Umbilical cord (tissue), 2 donors: ENCODE results near the gene COL4A4. TPM values are rescaled to one million over a fixed set of nuclear protein-coding genes. Genes with fewer than 3 reads are reported as not detected.
"Not testable (repeated sequence)": the region's sequence is repeated elsewhere in the genome, so short reads cannot be mapped to it uniquely, and the experiment has no call there.

Experiments
- DNase-seq: peaks from one replicate; pipeline ENCODE4 v3.0.0-alpha.2; 2015; ENCODE audit warnings: low spot score
- total RNA-seq: library from RNA; depleted of rRNA; stranded (reverse); fragments of >200 nt; gene quantifications from one replicate; pipeline ENCODE4 v1.2.3, GENCODE V29; 2014; ENCODE audit warnings: low replicate concordance; ENCODE audit not compliant: insufficient read depth

The COL4A4 gene
- 0.72 TPM for total RNA-seq

DNA sequence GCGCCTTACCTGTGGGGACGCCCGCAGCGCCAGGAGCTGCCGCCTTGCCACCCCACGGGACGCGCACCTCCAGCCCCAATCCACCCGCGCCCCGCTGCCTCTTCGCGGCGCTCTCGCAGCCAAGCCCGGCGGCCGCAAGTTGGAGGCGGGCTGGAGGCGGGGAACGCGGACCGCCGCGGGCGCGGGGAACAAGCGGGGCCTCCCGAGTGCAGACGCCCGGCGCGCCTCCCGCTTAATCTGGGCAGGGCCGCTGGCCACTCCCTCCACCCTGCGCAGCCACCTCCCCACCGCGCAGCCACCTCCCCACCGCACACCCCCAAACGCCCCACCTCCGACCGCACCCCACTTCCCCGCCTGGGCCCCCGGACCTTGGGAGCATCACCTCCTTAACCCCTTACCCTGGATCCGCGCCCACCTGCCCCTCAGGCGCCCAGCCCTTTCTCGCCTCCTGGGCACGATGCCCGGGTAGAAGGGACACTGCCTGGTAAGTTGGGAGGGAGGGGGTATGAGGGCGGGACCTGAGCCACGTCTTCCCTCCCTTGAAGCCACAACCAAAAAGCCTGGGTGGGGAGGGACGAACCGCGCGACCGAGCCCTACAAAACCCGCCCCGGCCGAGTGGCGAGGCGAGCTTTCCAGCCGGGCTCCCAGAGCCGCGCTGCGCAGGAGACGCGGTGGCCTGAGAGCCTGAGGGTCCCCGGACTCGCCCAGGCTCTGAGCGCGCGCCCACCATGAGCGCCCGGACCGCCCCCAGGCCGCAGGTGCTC is at the start of gene COL4A4, which contains the start of gene COL4A3:
Gene COL4A4, minus strand, starts transcription at position 208 of the 765 bp plus-strand sequence. CDS start 16,722 bp downstream, outside the sequence.
Gene COL4A3, plus strand, starts transcription at position 627 of the 765 bp plus-strand sequence. Its CDS starts 103 bp downstream, at position 730.
- peak; percentile 13 for DNase-seq

DNA sequence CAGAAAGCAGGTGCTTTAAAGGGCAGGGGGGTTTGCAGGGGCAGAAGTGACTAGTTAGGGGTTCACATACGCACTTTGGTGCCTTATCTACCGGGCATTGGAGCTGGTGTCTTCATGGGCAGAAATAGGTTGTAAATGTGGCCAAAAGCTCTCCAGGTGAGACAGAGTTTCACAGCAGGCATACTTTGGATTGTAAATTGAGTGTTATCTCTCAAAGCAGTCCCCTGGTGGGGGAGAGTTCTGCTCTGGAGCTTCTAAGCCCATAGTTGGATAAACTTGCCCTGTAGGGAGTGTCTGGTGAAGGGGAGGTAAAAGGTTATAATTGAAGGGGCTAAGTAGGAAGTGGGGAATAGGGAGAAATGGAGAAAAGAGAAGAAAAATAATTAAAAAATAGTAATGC is 43.6 kb upstream of the COL4A4 start:
- DNase-seq, result no peak

DNA sequence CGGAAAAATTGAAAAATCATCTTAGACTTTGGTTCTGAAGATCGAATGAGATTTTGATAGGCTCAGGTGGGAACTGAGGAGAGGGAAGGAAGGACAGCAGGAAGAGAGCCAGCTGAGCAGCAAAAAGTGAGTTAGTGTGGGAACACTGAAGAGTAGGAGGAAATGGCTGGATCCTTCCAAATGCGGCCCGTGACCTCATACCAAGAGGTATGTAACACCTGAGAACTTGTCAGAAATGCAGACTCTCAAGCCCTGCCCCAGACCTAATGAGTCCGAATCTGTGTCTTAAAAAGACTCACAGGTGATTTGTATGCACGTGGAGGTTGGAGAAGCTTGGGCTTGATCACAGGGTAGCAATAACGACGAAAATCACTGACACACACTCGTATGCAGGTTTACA is 42.4 kb upstream of the COL4A4 start:
- DNase-seq, result no peak

DNA sequence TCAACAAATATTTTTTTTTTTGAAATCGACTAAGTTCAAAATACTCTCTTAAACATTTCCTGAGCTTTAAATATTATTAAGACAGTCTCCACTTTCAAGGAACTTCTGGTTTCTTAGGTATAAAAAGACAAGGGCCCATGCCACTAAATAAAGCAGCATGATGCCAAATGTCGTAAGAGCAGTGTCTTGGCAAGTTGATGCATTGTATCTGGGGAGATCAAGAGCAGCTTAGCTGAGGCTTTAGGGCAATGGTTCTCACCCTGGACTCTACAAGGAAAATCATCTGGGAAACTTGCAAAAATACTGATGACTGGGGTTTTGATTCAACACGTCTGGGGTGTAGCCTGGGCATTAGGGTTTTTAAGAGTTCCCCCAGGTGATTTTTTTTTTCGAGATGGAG is 41.7 kb upstream of the COL4A4 start:
- peak; percentile 28 for DNase-seq

DNA sequence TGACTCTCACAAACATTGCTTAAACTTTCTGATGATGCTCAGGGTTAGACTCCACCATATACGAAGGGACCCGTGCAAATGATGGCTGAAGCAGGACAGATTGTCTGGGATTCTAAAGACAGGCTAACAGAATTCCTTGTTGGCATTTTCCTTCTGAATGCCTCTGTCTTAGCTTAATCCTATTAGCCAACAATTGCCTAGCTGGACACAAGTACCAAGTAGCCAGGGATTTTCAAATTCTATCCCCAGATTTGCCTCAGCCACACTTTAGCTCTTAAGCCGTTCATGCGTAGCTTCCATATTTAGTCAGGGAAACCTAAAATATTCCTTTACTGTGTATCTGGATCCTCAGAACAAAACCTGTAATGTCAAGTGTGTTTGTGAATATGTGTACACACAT is 40.4 kb upstream of the COL4A4 start:
- no peak for DNase-seq

DNA sequence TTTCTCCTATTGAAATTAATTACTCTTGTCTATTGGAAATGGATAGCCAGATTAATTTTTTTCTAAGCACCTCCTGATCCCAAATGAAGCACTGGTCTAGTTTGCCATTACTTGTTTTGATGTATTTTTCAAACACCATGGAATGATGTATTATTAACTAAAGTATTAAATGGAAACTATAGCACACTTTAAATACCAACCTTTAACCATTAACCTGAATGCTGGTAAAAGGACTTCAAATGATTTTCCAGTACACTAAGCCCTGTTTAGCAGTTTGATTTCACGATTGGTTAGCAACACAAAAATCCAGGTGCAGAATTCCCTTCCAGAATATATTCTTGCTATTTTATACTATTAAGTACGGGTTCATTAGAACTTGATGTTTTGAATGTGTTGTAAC is 37.8 kb upstream of the COL4A4 start:
- DNase-seq, result no peak

DNA sequence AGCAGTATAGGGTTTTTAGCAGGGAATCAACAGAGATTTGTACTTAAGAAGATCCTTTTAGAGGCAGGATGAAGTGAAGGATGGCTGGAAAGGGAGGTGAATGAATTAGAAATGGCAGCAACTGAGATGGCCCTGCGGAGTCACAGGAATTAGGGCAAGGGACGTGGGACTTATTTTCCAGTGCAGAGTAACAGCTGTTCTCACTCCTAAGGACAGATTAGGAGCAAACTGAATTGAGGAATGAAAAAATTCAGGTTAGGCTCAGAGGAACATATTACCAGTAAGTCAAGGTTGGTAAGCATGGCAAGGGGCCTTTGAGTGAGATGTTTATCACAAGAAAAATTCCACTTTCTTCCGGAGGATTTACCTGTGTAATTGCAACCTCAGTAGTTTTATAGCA is 34.9 kb upstream of the COL4A4 start:
- no peak for DNase-seq

DNA sequence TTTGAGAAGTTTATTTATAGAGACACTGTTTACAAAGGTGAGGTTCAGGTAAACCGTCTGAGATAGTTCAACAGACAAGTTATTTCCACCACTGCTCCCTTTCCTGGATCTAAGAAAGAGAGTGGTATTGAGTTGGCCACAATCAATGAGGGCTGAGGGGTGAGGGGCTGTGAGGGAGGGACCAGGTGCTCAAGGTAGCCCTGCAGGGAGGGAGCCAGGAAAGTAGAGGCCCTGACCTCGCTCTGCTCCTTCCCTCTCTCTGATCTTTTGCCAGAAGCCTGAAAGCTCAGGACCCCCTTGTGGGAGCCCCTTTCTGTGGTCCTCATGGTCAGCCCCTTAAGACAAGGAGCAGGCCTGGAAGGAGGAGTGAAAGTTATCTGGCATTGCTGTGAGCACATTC is 30.2 kb upstream of the COL4A4 start:
- no peak for DNase-seq

DNA sequence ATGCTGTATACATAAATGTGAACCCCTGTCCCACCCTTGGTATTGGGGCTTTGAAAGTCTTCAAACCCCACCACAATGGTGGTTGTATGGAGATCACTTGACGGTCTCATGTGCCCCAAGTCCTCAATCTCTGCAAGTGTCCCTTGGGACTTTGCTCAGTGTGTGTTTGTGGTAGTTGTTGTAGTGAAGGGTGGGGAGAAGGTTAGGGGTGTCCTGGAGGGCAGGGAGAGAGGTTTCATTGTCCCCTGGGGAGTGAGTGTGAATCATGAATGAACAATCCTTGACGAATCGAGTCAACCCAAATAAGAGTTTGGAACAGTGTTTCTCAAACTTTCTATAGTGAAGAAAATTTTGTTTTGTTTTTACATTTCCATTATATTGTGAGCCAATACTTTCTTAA is 28.5 kb upstream of the COL4A4 start:
- no peak for DNase-seq

DNA sequence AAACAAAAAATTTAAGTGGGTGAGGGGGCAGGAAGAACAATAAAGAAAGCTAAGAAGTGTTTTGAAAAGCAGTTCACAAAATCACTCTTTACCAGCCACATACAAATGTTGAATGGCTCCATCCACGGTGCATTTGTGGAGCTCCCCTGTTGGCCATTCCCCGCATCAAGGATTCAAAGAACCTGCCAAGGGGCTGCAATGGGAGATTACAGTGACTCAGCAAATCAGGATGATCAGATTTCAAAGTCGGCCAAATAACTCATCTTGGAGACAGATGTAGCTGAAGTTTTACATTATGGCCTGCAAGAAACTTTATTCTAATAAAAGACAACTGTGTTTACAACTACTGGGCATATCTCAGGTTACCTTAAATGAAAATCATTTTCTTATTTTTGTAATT is 27.4 kb upstream of the COL4A4 start:
- no peak for DNase-seq

DNA sequence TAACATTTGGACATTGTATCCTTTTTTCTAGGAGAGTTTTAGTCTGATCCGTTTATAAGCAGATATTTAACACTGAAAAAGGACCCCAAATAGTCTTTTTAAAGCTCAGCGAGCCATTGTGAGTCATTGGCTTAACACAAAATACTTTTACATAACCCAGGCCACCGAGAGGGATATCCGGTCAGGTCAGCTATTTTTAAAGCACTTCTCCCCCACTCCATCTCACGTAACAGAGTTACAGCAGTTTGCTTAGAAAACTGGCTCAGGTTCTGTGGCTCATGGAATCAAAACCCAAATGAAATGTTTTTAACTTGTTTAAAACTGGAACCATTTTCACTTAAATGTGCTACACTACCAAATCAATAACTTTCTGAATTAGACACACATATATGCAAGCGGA is 24.3 kb upstream of the COL4A4 start:
- peak; percentile 80 for DNase-seq

DNA sequence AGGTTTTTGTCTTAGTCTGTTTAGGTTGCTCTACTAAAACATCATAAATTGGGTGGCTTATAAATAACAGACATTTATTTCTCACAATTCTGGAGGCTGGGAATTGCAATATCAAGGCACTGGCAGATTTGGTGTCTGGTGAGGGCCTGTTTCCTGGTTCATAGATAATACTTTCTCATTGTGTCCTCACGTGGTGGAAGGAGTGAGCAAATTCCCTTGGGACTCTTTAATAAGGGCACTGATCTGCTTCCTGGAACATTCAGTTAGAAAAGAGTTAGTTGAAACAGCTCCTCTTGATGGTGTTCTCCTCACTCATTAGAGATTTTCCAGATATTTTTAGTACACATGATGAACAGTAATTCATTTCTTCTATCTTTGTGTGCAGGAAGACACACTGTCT is 22.7 kb upstream of the COL4A4 start:
- no peak for DNase-seq

DNA sequence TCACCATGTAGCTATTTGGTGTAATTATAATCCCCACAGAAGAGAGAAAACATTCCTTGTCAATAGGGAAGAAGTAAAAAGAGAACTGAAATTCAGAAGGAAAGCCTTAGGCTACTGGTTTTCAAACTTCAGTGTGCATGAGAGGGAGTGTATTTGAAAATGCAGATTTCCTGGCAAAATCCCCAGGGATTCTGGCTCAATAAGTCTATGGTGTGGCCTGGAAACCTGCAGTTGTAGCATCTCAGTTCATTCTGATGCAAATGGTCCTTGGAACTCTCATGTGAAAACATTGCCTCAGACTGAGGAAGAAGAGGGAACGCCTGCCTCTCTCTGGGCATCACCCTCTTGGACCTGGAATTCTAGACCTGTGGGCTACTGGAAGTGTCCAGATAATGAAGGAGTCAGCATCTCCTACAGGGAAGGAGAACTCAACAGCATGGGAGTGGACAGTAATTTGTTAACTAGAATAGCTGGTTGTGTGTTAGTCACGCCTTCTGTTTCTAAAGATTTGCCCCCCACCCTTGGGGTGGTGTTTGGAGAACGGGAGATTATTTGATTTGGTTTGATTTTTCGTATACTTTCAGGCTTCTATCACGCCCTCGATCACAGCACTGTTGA is 21.7 kb upstream of the COL4A4 start:
- DNase-seq, result no peak

DNA sequence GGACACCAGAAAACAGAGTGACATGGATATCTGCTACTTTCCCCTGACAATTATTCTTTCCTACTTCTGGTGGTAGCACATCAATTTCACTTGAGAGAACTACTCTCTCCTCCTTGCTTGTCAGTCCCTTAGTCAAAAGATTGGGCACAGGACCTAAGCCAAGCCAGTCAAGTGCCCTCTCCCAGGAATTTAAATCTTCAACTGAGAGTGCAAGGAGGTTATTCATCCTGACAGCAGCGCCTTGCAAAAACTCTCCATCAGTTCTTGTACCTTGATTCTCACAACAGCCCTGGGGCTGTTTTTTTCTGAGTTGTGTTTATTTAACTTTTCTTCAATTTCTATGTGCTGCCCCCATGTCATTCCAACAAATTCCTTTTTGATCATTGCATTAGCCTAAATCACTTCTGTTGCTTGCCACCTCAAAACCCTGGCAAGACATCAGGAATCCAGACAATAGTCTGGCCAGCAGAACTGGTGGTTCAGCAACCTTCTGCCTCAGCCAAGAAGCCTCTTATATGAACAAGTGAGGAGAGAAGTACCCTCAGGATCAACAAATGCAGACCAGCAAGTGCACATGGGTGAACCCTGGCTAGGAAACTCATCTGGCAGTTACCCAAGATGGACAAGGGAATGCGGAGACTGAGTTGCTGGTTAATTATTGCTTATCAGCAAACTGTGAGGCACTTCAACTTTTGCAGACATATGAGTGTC is 19.8 kb upstream of the COL4A4 start:
- DNase-seq, result no peak

DNA sequence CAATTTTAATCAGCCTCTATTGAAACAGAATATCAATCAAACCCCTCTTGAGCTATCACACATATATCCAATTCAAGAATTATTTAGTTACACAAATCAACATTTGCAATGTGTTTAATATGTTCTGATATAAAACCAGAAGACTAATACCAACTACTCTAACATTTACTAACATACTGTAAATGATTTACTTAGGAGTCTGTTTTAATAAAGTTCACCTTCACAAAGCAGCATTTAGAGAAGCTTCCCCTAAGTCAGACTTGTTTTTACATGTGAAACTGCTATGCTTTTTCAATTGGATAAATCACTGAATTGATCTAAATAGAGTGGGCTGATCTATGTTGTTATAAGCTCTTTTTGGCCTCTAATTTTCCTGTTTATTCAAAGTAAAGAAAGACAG is 18.8 kb upstream of the COL4A4 start:
- DNase-seq, result no peak

DNA sequence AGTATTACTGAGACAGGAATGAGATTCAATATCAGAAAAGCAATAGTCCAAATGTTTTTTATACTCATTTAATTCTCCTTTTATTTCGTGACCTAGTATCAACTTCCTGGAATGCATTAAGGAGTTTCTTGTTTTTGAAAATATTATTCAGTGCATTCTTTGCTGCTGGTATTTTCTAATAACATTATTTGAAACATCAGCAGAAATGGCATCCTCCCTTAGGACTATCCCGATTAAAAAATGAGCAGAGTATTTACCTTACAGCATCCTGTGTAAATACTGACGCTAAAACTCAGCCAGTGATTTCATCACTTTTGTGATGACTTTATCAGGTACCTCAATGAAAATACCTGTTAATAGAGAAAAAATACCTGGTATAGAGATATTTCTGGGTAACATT is 16.8 kb upstream of the COL4A4 start:
- no peak for DNase-seq

DNA sequence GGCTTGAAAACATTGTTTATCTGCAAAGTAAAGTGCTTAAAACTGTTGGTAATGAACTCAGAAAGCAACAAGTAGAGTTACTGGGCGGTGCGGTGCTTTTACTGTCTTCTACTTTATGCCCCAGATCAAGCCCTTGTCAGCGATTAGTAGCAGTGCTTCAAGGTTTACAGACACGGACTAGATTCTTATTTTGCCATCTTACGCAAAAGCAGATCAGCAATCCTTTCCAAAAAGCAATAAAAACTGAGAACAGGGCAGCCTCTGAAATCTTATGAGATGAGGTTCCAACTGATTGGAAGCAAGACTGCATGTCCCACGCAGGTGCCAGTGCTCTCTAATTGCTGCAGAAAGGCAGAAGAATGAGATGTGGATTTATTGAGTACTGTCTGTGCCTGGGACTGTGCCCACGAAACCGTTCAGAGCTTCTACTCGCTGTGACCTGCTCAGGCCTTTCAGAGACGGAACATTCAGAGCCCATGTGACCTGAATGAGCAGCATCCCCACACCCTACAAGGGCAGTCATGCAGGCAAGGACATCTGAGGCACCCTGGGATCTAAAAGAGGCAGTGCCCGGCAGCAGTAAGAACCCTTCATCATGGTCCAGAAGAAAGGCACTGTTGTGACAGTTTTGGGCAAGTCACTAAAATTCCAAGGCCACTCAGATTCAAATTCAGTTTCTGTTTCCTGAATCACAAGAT is 16.1 kb upstream of the COL4A4 start:
- peak; percentile 62 for DNase-seq

DNA sequence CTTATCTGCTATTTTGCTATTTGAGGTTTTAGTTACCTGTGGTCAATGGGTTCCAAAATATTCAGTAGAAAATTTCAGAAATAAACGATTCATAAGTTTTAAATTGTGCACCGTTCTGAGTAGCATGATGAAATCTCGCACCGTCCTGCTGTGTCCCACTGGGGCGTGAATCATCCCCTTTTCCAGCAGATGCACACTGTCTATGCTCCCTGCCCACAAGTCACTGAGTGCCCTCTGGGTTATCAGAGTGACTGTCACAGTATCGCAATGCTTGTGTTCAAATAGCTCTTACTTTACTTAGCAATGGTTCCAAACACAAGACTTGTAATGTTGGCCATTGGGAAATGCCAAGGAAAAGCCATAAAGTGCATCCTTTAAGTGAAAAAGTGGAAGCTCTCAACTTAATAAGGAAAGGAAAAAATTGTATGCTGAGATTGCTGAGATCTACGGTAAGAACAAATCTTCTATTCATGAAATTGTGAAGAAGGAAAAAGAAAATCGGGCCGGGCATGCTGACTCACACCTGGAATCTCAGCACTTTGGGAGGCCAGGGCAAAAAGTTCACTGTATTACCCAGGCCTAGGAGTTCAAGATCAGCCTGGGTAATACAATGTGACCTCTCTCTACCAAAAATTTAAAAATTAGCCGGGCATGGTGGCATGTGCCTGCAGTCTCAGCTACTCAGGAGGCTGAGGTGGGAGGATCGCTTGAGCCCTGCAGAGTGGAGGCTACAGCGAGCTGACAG is 13.8 kb upstream of the COL4A4 start:
- DNase-seq, result no peak

DNA sequence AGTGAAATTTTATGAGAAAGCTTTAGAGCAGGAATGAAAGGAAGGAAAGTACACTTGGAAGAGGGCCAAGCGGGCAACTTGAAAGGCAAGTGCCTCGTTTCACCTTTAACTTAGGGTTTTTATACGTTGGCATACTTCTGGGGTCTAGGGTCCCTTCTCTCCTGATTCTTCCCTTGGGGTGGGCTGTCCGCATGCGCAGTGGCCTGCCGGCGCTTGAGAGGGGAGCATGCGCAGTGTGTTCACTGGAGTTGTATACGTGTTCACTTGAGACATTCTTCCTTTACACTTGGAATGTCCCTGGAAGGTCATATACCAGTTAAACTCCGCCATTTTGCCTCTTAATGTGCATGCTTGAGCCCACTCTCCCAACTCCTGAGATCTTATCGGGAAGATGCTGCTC is 7.8 kb upstream of the COL4A4 start:
- DNase-seq, result not testable (repeated sequence)

DNA sequence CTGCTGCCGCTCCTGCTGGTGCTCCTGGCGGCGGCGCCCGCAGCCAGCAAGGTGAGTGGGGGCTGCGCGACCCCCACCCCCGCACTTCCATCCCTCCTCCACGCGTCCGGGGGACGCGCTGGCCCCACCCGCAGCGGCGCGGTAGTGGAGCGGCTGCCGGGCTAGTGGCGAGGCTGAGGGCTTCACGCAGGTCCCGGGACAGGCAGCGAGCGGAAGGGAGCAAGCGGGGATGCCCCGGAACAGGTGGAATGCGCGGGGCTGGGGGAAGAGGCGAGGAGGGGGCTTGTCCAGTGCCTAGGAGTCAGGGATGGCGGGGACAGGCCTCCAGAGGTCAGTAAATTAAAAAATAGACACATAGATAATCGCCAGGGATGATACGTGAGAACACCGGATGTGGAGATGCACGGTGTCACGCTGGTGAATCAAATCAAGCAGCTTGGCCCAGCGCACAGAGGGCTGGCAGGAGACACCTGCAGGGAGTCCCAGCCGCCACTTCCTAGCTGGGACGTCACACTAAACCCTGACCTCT is 822 bp upstream of the COL4A4 start:
- no peak for DNase-seq

DNA sequence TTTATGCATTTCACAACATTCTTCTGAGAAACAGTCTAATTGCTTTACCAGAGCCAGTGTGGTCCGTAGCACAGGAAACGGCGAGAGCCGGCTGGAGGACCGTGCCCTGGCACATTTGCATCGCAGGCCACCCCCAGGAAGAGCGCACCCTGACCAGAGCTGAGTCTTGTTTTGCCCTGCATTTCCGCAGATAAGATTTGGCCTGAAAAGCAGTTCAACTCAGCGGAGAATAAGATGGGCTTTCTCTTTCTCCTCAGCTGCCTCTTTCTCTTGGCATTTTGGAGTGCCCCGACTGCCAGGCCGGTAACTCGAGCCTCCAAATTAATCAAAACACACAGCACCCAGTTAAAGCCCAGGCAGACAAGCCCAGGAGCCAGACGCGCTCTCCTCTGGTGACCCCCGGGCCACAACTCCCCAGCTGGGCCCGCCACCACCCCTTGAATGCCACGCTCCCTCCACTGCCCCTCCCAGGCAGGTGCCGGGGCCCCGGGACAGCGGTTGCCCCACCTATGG is 464 bp downstream of the COL4A4 start:
- no peak for DNase-seq
